Fibroblast of lung (primary cell): ENCODE data around the gene VAC14. TPM values are rescaled to one million over a fixed set of nuclear protein-coding genes. Genes with fewer than 3 reads are reported as not detected.

Experiments used
- DNase-seq, 2 donors: peaks; one replicate each; pipeline versions ENCODE4 v3.0.0 to v3.0.0-alpha.2; 2010; ENCODE audit warnings: low read depth in 2 of 2
- H2AFZ ChIP-seq: 2 replicates; pipeline ENCODE4 v1.5.1; 2012; ENCODE audit warnings: low read length, control low read depth, inconsistent platforms
- H3K27ac ChIP-seq: 2 replicates; pipeline ENCODE4 v1.5.1; 2011; ENCODE audit warnings: low read length, control low read depth; ENCODE audit not compliant: insufficient read depth
- H3K27me3 ChIP-seq: 2 replicates; pipeline ENCODE4 v1.5.1; 2011; ENCODE audit warnings: mild to moderate bottlenecking, low read length; ENCODE audit not compliant: control insufficient read depth, insufficient read depth
- H3K36me3 ChIP-seq: 2 replicates; pipeline ENCODE4 v1.5.1; 2011; ENCODE audit warnings: low read length; ENCODE audit not compliant: control insufficient read depth, insufficient read depth
- H3K4me1 ChIP-seq: 2 replicates; pipeline ENCODE4 v1.5.1; 2011; ENCODE audit warnings: low read length; ENCODE audit not compliant: control insufficient read depth, insufficient read depth; ENCODE audit errors: extremely low read depth
- H3K4me2 ChIP-seq: 2 replicates; pipeline ENCODE4 v1.5.1; 2011; ENCODE audit warnings: low read length, control low read depth; ENCODE audit not compliant: insufficient read depth; ENCODE audit errors: extremely low read depth
- H3K4me3 ChIP-seq, 4 experiments: fragments of 200-600 bp in 1 of 4; sonication (generic) in 1 of 4; replicated peaks in 1 of 4; 2 replicates each; pipeline ENCODE4 v1.5.1; 2011 to 2016; ENCODE audit warnings: low read length in 4 of 4, low read depth in 3 of 4, mild to moderate bottlenecking in 3 of 4, control low read depth in 2 of 4, inconsistent platforms in 1 of 4, mixed read lengths in 1 of 4; ENCODE audit not compliant: insufficient read depth in 1 of 4; ENCODE audit errors: control extremely low read depth in 1 of 4
- H3K79me2 ChIP-seq: 2 replicates; pipeline ENCODE4 v1.5.1; 2012; ENCODE audit warnings: mild to moderate bottlenecking, low read length, inconsistent platforms; ENCODE audit not compliant: control insufficient read depth, insufficient read depth
- H3K9ac ChIP-seq: 2 replicates; pipeline ENCODE4 v1.5.1; 2011; ENCODE audit warnings: mild to moderate bottlenecking, low read length, control low read depth; ENCODE audit not compliant: insufficient read depth
- H3K9me3 ChIP-seq: 2 replicates; pipeline ENCODE4 v1.5.1; 2012; ENCODE audit warnings: low read depth, low read length; ENCODE audit not compliant: control insufficient read depth, insufficient read depth
- H4K20me1 ChIP-seq: 2 replicates; pipeline ENCODE4 v1.5.1; 2011; ENCODE audit warnings: low read length; ENCODE audit not compliant: control insufficient read depth, insufficient read depth; ENCODE audit errors: extremely low read depth
- CTCF ChIP-seq, 2 donors: IDR thresholded peaks in 1 of 2; conservative IDR thresholded peaks in 1 of 2; 1 replicate in 1 of 2; 2 replicates in 1 of 2; pipeline ENCODE4 v1.5.1; 2011 to 2012; ENCODE audit warnings: low read length in 2 of 2, control low read depth in 1 of 2, inconsistent platforms in 1 of 2, low read depth in 1 of 2, mild to moderate bottlenecking in 1 of 2
- EZH2 ChIP-seq: IDR thresholded peaks from 2 replicates; pipeline ENCODE4 v1.5.1; 2012; ENCODE audit warnings: low read length, control low read depth, mild to moderate bottlenecking; ENCODE audit errors: missing control alignments
- polyA plus RNA-seq, 2 donors: library from polyadenylated mRNA; depleted of rRNA in 1 of 2; stranded (reverse) in 1 of 2; unstranded in 1 of 2; fragments of >200 nt; gene quantifications; 2 replicates each; pipeline ENCODE4 v1.2.1, GENCODE V29; 2011 to 2012; ENCODE audit warnings: missing spikeins in 1 of 2
- total RNA-seq: library from RNA; depleted of rRNA; stranded (reverse); fragments of >200 nt; gene quantifications from 2 replicates; pipeline ENCODE4 v1.2.1, GENCODE V29; 2014

The VAC14 gene
- total and polyA plus RNA-seq, 2 donors (not counting 1 experiment from before 2014, with no cell fraction given) = 25.0 to 29.2 TPM

DNA sequence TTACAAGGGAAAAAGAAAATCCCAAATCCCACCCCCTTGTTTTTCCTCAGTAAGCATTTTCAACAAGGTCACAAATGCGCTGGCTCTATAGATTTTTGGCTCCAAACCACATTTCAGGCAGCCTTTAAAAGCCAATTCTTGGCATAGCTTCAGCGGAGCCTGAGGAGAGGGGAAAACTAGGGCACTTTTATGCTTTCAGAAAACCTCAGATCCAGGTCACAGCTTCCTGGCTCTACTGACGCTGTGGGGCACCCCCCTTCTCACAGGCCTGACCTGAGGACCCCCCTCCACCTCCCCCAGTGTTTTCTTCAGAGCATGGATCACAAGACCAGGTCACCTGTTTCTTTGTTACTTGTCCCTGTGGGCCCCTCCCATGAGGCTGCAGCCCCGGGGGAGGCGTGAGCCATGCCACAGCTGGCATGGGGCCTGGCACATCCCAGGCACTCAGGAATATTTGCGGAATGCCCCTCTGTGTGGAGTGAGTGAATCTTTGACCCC, 85.0 kb downstream of the VAC14 start:
- Histone ChIP-seq H3K4me2 (peak overlapping the region; percentile 13), H3K79me2 (no peaks in the 10 kb centered on the region), H3K9me3 (no peaks in the 10 kb centered on the region), H3K36me3 (no peaks in the 10 kb centered on the region), H3K4me1 (peaks cover 27% of the 10 kb centered on the region), H3K27me3 (no peaks in the 10 kb centered on the region), H2AFZ (no peak overlapping the region), H3K4me3 (no peak overlapping the region), H4K20me1 (no peaks in the 10 kb centered on the region), H3K27ac (peak overlapping the region; percentile 97), H3K9ac (no peak overlapping the region)
- no peak for TF ChIP-seq EZH2
- peak; percentile 56 to 95 for DNase-seq

DNA sequence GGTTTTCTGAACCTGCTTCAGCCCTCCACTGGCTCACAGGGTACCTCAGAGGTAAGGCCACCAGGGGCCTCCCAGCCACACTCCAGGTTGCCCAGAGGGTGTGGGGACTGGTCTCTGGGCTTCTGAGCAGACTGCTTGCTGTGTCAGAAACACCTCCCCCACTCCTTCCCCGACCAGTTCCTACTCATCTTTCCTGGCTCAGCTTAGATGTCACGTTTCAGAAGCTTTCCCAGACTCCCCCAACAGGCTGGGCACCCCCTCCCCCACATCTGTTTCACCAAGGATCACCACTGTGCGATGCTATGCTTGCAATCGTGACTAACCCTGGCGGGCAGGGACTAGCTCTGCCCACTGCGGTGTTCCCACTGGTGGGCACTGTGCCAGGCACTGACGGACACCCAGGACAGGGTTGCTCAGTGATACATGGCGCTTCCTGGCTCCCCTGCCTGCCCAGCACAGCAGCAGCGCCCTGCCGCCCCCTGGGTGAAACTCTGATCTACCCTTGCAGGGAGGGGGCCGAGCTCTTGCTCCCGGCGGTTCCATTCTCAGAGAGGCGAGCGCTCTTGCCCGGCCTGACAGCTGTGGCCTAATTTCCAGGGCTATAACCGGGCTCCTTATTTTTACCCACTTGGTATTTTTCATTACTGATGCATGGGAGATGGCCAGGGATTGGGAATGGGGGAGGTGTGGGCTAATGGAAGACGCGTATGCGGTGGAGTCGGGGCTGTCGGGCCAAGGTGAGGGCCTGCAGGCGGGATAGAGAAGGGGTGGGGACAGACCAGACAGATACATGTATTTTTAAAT, 85.7 kb downstream of the VAC14 start:
- DNase-seq = peak; percentile 94 to 99
- Histone ChIP-seq H3K27me3 (no peaks in the 10 kb centered on the region), H3K36me3 (no peaks in the 10 kb centered on the region), H3K27ac (peak overlapping the region; percentile 97), H2AFZ (no peak overlapping the region), H3K4me3 (no peak overlapping the region), H4K20me1 (no peaks in the 10 kb centered on the region), H3K9ac (peak overlapping the region; percentile 69), H3K4me1 (peaks cover 27% of the 10 kb centered on the region), H3K9me3 (no peaks in the 10 kb centered on the region), H3K79me2 (no peaks in the 10 kb centered on the region), H3K4me2 (peak overlapping the region; percentile 13)
- TF ChIP-seq EZH2 (no peak), CTCF (conservative IDR thresholded peaks at IDR 0.05 in 1 of 2, IDR thresholded peaks at IDR 0.05 in 1 of 2; ENCODE audit: low read depth in 1 of 2, low read length in 2 of 2) (peak in 1 of 2 donors; percentile 12)

GRCh38 chr16:70714581-70715054, 86.3 kb downstream of the VAC14 start:
- Histone ChIP-seq H3K27ac (peak overlapping the region; percentile 97), H3K79me2 (no peaks in the 10 kb centered on the region), H3K4me3 (no peak overlapping the region), H3K4me1 (peaks cover 27% of the 10 kb centered on the region), H4K20me1 (no peaks in the 10 kb centered on the region), H3K27me3 (no peaks in the 10 kb centered on the region), H3K4me2 (peak overlapping the region; percentile 3), H3K9ac (peak overlapping the region; percentile 69), H3K9me3 (no peaks in the 10 kb centered on the region), H2AFZ (no peak overlapping the region), H3K36me3 (no peaks in the 10 kb centered on the region)
- no peak for TF ChIP-seq EZH2
- no peak for TF ChIP-seq CTCF (conservative IDR thresholded peaks at IDR 0.05 in 1 of 2, IDR thresholded peaks at IDR 0.05 in 1 of 2; ENCODE audit: low read depth in 1 of 2, low read length in 2 of 2)
- peak in 1 of 2 donors; percentile 33 for DNase-seq
